Subcutaneous abdominal adipose tissue (tissue), 5 donors: ENCODE measurements around the gene TFEB.

Source experiments
- H3K27ac ChIP-seq: one replicate; pipeline ENCODE4 v1.7.0; 2013; ENCODE audit warnings: low read depth, mild to moderate bottlenecking, inconsistent platforms, low read length, moderate library complexity
- H3K27me3 ChIP-seq, 5 donors: one replicate each; pipeline ENCODE4 v1.7.0; 2013; ENCODE audit warnings: low read length in 5 of 5, inconsistent platforms in 1 of 5; ENCODE audit not compliant: control insufficient read depth in 5 of 5, insufficient read depth in 4 of 5
- H3K36me3 ChIP-seq, 5 donors: one replicate each; pipeline ENCODE4 v1.7.0; 2013; ENCODE audit warnings: low read length in 5 of 5; ENCODE audit not compliant: control insufficient read depth in 5 of 5, insufficient read depth in 5 of 5
- H3K4me1 ChIP-seq, 5 donors: one replicate each; pipeline ENCODE4 v1.7.0; 2013; ENCODE audit warnings: low read length in 5 of 5, mild to moderate bottlenecking in 3 of 5, moderate library complexity in 1 of 5; ENCODE audit not compliant: control insufficient read depth in 5 of 5, insufficient read depth in 5 of 5
- H3K4me3 ChIP-seq, 5 donors: one replicate each; pipeline ENCODE4 v1.7.0; 2013; ENCODE audit warnings: low read length in 5 of 5, low read depth in 1 of 5
- H3K9ac ChIP-seq, 5 donors: one replicate each; pipeline ENCODE4 v1.7.0; 2013; ENCODE audit warnings: low read length in 5 of 5, mild to moderate bottlenecking in 4 of 5, moderate library complexity in 3 of 5
- H3K9me3 ChIP-seq, 5 donors: one replicate each; pipeline ENCODE4 v1.7.0; 2013; ENCODE audit warnings: low read length in 5 of 5; ENCODE audit not compliant: control insufficient read depth in 5 of 5
- donor health status: healthy.
- donor health status: healthy.
- donor health status: healthy.
- donor health status: healthy.
- donor health status: healthy.

The TFEB gene

DNA sequence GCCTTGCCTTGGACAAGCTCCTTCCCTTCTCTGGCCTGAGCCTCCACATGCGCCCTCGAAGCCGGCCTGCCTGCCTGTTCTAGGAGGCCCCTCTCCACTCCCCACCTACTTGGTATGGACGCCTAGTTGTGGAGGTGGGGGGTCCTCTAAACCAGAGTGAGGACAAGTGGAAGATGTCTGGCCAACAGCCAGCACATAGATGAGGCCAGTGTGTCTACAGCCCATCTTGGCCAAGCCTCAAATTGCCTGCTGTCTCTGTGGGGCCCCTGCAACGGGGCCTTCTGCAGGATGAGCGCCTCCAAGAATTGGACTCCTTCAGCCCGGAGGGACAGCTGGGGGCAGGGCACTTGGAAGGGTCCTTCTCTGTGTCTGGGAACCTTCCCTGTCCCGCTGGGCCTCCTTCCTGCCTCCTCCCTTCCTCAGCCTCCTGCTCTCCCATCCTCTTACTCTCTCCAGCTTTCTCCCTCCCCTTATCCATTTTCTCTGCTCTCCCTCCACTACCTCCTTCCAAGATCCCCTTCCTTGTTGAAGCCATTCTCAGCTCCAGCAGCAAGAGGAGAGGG is 95.5 kb downstream of the TFEB start:
- Histone ChIP-seq H3K9me3 (no peaks in the 10 kb centered on the region), H3K4me3 (peak overlapping the region in 2 of 5 donors; percentile 31 to 65), H3K4me1 (peaks cover 5 to 90% (median 72%) of the 10 kb centered on the region in 5 donors), H3K27me3 (peaks cover 0 to 21% (median 11%) of the 10 kb centered on the region in 5 donors), H3K27ac (peak overlapping the region; percentile 45), H3K9ac (no peak overlapping the region), H3K36me3 (no peaks in the 10 kb centered on the region)

DNA sequence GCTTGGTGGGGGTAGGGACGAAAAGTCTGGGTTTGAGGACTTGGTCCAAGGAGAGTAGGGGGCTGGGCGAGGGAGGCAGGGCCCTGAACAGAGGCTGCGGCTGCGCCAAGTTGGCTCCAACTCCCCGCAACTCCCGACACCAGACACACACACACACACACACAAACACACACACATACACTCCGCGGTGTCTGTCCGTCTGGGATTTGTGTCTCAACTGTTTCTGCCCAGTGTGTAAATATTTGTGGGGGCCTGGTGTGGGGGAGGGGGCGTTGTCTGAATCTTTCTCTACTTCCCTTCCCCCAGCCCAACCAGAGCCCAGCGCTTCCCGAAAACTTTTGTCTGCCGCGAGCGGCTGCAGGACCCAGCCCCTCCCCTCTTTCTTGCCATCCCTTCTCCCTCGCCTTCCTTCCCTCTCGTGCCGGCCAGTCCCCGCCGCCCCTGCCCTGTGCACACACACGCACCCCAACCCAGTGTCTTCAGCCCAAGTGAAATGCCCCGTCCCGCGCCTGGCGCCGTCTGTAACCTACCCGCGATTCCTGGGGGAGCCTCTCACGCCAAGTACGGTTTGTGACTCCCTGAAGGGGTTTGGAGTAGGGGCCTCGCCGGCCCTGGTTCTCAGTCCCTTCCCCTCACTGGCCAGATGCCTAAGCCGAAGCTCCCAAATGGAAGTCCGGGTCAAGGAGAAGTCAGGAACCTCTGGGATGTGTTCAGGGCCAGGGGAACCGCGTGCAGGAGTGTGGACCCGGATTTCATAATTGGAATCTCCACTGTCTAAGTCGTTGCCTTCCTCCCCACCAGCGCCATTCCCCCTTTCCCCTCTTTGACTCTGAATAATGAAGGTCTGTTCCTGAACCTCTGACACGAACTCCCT is 96.2 kb downstream of the TFEB start:
- Histone ChIP-seq H3K9me3 (no peaks in the 10 kb centered on the region), H3K4me3 (peak overlapping the region; percentile 53 to 66 (median 64)), H3K27ac (peak overlapping the region; percentile 45), H3K4me1 (peaks cover 5 to 90% (median 71%) of the 10 kb centered on the region in 5 donors), H3K9ac (peak overlapping the region in 2 of 5 donors; percentile 65 to 82), H3K27me3 (peaks cover 0 to 24% (median 11%) of the 10 kb centered on the region in 5 donors), H3K36me3 (no peaks in the 10 kb centered on the region)

DNA sequence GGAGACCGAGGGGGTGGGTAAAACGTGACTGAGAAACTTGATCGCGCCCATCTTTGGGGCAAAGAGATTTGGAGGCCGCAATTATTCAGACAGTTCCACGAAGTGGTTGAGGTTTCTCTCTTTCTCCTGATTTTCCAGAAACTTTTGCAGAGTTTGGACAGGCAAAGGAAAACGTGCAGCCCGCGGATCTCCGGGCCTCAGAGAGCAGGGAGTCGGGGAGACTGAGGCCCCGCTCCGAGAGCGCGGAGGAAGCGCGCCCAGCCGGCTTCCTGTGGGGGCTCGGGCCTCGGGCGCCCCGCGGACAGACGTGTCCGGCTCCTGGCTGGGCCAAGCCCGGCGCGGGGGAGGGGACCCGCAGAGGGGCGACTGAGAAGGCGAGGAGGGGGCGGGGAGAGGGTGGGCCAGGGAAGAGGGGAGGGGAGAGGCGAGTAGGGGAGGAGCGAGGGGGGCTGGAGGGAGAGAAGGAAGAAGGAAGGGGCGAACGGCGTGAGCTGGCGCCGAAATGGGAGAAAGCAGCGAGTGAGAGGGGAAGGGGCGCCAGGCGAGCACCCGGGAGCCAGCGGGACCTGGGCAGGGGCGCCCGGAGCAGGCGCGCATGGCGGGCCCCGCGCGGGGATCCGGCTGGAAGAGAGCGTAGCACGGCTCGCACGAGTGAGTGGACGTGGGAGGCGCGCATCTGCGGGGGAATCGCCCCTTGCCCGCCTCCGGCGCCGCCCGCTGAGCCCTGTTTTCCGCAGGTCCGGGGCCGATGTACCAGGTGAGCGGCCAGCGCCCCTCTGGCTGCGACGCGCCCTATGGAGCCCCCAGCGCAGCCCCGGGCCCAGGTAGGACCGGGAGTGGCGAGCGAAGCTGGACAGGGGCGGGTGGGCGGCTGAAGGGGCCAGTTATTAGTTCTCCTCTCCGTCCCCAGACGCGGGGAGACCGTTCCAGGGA is 97.1 kb downstream of the TFEB start, which contains the start of gene MDFI:
Gene MDFI (plus strand): TSS at position 467 of the 933 bp plus-strand sequence. CDS start 282 bp downstream, at position 749.
- Histone ChIP-seq H3K27ac (peak within 1 kb of the TSS; percentile 45), H3K27me3 (peaks cover 0 to 24% (median 11%) of the 10 kb centered on the region in 5 donors), H3K9ac (peak within 1 kb of the TSS in 2 of 5 donors; percentile 65 to 82), H3K4me3 (peak within 1 kb of the TSS; percentile 53 to 66 (median 64)), H3K4me1 (peaks cover 5 to 89% (median 70%) of the 10 kb centered on the region in 5 donors), H3K36me3 (no peaks in the 10 kb centered on the region), H3K9me3 (no peaks in the 10 kb centered on the region)

DNA sequence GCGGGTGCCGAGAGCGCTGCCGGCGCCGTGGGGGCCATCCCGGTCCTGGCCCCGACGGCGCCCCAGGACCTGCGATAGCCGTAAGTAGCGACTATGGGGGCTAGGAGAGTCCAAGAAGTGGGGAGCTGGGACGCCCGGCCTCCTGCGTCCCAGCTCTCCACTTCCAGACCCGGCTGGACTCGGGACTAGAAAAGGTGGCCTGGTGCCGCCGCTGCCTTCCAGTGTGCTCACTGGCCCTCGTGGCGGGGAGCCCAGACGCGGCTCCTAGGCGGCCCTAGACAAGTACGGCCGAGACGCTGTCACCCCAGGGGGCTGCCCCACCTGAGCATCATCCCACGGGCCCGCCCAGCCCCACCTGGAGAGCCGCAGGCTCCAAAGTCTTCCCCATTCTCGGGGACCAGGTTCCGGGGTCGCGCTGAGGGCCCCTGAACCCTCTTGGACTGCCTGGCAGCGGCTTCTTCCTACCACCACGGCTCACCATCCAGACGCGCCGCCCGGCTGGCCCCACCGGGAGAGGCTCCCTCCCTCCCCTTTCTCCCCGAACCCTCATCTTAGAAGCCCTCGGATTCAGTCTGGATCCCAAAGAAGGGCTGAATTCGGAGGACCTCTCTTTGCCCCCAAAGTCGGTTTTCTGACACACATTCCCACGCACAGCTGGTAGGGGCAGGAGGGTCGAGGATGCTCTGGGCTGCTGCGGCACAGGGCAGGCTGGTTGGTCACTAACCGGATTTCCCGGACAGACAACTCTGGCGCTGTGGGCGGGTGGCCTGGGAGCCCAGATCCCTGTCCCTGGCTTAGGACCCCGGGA is 98.0 kb downstream of the TFEB start:
- Histone ChIP-seq H3K4me1 (peaks cover 2 to 80% (median 62%) of the 10 kb centered on the region in 5 donors), H3K9me3 (no peaks in the 10 kb centered on the region), H3K9ac (peak overlapping the region in 3 of 5 donors; percentile 55 to 82 (median 60)), H3K4me3 (peak overlapping the region in 4 of 5 donors; percentile 53 to 65 (median 62)), H3K27ac (peak overlapping the region; percentile 45), H3K27me3 (peaks cover 0 to 24% (median 11%) of the 10 kb centered on the region in 5 donors), H3K36me3 (no peaks in the 10 kb centered on the region)

DNA sequence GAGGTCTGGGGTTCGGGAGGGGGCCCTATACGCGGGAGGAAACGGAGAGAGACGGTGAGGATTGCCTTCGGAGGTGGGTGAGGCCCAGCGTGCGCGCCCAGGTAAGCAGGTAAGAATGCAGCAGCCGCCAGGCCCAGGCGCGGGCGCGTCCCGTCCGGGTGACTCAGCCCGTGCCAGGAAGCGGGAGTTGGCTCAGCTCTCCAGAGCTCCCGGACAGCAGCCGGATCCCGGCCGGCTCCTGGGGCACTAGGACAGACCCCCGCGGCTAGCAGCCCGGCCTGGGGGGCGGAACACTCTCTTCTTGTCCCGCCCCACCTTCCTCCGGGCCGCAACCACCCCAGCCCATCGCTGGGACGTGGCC is 98.6 kb downstream of the TFEB start:
- Histone ChIP-seq H3K36me3 (no peaks in the 10 kb centered on the region), H3K4me3 (peak overlapping the region in 4 of 5 donors; percentile 6 to 65 (median 62)), H3K27ac (peak overlapping the region; percentile 45), H3K4me1 (peaks cover 2 to 74% (median 58%) of the 10 kb centered on the region in 5 donors), H3K9me3 (no peaks in the 10 kb centered on the region), H3K9ac (peak overlapping the region in 3 of 5 donors; percentile 55 to 82 (median 60)), H3K27me3 (peaks cover 0 to 24% (median 11%) of the 10 kb centered on the region in 5 donors)

DNA sequence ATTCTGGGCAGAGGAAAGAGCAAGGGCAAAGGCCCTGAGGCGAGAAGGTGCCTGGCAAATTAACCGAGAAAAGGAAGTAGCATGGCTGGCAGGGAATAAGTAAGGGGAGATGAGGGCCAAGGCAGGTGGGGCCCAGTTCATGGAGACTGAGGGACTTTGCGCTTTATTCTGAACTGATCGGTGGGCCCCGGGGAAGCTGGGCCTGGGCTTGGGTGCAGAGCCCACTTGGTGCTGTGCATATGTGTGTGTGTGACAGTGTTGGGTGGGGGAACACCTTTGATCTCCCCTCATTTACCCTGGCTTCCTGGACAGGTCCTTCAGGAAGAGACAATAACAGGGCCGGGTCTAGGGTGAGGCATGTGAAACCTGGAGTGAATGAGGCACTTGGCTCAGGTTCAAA is 100.0 kb downstream of the TFEB start:
- peak overlapping the region; percentile 16 for H3K27ac ChIP-seq
- no peak overlapping the region for H3K9ac ChIP-seq
- H3K4me3 ChIP-seq = no peak overlapping the region
- H3K4me1 ChIP-seq = peaks cover 0 to 60% (median 51%) of the 10 kb centered on the region in 5 donors
- H3K27me3 ChIP-seq = peaks cover 0 to 24% (median 11%) of the 10 kb centered on the region in 5 donors
- H3K9me3 ChIP-seq = no peaks in the 10 kb centered on the region
- no peaks in the 10 kb centered on the region for H3K36me3 ChIP-seq

DNA sequence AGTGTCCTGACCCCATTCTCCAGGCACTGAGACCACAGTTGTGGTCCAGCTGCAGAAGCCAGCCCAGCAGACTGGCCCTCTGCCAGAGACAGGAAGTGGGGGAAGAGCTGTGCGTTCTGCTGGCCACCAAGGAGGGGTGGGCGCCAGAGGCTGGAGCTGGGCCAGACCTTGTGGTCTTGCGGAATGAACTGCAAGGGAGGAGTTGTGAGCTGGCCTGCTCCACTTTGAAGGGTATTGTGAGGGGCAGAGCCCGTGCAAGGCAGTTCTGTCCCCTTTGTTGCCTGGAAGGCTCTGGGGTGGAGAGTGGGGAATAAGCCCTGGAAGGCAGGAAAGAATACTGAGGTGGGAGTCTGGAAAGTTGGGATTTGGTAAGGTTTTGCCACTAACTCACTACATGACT is 100.8 kb downstream of the TFEB start:
- H3K4me1 ChIP-seq = peaks cover 0 to 53% (median 43%) of the 10 kb centered on the region in 5 donors

More for the DNA sequence above, 100.8 kb downstream of the TFEB start:
- Histone ChIP-seq H3K9ac (no peak overlapping the region), H3K4me3 (no peak overlapping the region), H3K9me3 (no peaks in the 10 kb centered on the region), H3K27me3 (peaks cover 0 to 18% (median 10%) of the 10 kb centered on the region in 5 donors), H3K27ac (no peak overlapping the region), H3K36me3 (no peaks in the 10 kb centered on the region)
